GM19438 (cell line): ENCODE measurements around the gene TAF9B.
"Not testable (repeated sequence)": the region's sequence is repeated elsewhere in the genome, so short reads cannot be mapped to it uniquely, and the experiment has no call there.

Experiments
- ATAC-seq: cut with Tn5 transposase; IDR thresholded peaks from one replicate; pipeline ENCODE4 v1.9.1; 2021; ENCODE audit warnings: low read depth; ENCODE audit not compliant: unreplicated experiment

TAF9B gene, protein sequence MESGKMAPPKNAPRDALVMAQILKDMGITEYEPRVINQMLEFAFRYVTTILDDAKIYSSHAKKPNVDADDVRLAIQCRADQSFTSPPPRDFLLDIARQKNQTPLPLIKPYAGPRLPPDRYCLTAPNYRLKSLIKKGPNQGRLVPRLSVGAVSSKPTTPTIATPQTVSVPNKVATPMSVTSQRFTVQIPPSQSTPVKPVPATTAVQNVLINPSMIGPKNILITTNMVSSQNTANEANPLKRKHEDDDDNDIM

DNA sequence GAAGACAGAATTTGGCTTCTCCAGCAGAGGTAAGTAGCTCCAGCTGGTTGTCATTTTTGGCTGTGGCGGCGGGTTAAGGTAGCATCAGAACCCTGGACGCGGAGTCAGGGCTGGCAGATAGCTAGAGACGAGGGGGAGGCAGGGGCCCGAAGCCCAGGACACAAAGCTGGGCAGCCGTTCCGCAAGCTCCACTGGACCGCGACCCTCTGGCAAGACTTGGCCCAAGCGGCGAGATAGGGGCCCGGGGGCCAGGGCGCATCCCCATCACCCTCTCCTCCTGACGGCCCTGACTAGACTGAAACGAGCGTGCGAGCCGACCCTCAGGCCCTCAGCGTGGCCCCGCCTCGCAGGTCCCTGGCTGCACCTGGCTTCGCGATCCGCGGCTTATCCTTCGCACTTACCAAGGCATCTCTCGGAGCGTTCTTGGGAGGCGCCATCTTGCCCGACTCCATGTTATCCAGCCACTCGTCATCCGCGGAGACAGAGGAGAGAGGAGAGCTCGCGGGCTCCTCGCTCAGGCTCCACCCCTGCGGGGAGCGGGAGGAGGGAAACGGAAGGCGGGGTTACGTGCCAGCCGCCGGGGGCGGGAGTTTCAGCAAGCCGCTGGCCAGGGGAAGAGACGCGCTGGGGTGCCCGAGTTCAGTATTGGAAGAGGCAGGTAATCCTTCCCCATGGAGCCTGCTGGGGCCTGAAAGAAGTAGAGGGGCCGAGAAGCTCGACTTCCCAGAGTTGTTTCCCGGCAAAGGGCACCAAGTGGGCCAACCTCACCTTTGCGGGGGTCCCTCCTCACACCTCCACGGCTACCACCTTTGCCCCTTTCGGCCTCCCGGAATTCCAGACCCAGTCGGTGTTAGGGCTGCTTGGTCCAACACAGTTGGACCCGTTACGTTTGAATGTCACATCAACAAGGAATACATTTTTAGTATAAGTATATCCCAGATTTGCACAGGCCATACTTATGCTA, at the start of gene TAF9B:
Gene TAF9B, minus strand, starts transcription at position 491 of the 964 bp plus-strand sequence. Its CDS starts 39 bp downstream, at position 452.
- ATAC-seq, result peak; percentile 84

DNA sequence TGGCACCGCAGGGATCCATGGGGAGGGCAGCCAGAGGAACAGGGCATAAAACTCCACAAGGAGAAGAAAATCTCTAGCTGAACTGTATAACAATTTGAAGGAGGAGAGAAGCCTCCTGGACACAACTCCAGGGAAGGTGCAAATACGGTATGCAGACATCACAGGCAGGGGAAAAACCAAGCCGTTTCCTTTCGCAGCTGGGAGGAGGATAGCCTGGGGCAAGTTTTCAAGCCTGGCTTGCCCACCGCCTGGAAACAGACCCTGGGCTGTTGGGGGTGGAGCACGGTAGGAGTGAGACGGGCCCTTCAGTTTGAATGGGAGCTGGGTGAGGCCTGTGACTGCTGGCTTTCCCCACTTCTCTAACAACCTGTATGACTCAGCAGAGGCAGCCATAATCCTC, 43.4 kb upstream of the TAF9B start:
- ATAC-seq, result no peak

DNA sequence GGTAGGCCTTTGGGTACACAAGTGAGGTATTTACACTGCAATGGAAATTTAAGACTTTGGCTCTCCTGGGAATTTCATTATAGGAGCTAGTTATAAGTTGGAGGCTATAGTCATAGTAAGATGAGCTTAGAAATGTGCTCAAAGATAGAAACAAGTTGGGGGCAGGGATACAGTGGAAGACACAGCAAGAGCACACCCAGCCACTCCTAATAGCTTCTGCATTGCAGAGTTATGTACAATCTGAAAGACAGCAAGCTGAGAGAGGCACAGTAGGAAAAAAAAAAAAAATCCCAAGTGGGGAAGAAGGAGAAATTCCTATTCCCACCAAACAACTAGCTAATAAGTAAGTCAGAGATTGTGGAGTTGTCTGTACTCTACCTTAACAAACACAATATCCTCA, 41.9 kb upstream of the TAF9B start:
- no peak for ATAC-seq

DNA sequence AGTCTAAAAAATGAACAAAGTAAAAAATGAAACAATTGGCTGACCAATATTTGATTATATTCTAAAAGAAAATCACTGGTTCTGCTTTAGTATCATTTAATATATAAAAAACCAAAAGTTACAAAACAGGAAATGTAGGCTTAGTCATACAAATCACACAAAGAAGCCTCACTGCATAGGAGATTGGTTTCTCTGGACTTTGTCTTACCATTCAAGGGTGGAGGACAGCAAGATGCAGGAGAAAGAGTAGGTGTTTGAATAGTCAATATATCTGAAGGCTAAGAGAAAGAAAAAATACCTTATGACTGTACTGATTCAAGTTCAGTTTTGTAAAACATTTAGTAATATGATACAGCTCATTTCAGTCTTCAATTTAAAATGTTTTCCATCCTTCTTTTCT, 28.6 kb upstream of the TAF9B start:
- ATAC-seq, result no peak

DNA sequence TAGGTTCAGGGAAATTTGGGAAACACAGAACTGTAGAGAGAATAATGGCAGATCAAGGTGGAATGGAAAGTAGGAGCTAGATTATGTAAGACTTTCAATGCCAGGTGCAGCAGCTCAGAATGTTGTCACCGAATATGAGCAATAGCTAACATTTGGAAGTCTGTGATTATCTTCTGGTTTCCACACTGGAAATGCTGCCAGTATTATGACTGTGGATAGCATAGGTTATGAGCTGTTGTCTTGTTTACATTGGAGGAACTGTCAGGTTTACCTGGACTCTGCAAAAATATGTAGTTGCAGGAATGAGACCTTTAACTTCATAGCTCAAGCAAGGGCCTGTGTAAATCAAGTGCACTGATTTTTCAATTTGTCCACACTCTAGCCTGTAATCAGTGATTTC, 26.0 kb upstream of the TAF9B start:
- ATAC-seq, result no peak

DNA sequence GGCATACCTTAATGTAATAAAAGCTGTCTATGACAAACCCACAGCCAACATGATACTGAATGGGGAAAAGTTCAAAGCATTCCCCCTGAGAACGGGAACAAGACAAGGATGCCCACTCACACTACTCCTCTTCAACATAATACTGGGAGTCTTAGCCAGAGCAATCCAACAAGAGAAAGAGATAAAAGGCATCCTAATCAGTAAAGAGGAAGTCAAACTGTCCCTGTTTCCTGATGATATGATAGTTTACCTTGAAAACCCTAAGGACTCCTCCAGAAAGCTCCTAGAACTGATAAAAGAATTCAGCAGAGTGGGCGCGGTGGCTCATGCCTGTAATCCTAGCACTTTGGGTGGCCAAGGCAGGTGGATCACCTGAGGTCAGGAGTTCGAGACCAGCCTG, 23.7 kb upstream of the TAF9B start:
- ATAC-seq, result not testable (repeated sequence)

DNA sequence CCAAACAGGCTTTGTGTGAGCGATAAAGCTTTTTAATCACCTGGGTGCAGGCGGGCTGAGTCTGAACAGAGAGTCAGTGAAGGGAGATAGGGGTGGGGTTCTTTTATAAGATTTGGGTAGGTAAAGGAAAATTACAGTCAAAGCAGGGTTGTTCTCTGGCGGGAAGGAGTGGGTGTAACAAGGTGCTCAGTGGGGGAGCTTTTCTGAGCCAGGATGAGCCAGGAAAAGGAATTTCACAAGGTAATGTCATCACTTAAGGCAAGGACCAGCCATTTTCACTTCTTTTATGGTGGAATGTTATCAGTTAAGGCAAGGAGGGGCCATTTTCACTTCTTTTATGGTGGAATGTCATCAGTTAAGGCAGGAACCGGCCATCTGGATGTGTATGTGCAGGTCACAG, 21.3 kb upstream of the TAF9B start:
- not testable (repeated sequence) for ATAC-seq

DNA sequence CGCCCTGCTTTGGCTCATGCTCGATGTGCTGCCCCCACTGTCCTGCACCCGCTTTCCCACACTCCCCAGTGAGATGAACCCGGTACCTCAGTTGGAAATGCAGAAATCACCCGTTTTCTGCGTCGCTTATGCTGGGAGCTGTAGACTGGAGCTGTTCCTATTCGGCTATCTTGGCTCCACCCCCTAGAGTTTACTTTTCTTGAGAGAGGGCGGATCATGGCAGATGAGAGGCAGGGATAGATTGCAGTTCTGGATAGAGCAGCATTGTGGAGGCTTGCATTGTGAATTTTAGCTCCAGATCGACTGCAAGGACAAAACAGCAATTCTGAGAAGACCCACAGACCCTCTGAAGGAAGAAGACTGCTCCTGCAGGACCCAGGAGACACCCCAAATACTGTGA, 18.4 kb upstream of the TAF9B start:
- ATAC-seq, result not testable (repeated sequence)

DNA sequence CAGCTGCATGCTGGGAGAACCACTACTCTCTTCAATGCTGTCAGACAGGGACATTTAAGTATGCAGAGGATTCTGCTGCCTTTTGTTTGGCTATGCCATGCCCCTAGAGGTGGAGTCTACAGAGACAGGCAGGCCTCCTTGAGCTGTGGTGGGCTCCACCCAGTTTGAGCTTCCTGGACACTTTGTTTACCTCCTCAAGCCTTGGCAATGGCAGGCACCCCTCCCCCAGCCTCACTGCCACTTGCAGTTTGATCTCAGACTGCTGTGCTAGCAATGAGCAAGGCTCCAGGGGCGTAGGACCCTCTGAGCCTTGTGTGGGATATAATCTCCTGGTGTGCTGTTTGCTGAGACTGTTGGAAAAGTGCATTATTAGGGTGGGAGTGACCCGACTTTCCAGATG, 17.9 kb upstream of the TAF9B start:
- ATAC-seq, result not testable (repeated sequence)

DNA sequence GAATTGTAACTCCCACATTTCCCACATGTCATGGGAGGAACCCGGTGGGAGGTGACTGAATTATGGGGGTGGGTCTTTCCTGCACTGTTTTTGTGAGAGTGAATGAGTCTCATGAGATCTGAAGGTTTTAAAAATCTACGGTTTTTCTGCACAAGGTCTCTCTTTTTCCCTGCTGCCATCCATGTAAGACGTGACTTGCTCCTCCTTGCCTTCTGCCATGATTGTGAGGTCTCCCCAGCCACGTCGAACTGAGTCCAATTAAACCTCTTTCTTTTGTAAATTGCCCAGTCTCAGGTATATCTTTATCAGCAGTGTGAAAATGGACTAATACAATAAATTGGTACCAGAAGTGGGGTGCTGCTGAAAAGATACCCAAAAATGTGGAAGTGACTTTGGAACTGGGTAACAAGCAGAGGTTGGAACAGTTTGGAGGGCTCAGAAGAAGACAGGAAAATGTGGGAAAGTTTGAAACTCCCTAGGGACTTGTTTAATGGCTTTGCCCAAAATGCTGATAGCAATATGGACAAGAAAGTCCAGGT, 7.6 kb upstream of the TAF9B start:
- not testable (repeated sequence) for ATAC-seq

DNA sequence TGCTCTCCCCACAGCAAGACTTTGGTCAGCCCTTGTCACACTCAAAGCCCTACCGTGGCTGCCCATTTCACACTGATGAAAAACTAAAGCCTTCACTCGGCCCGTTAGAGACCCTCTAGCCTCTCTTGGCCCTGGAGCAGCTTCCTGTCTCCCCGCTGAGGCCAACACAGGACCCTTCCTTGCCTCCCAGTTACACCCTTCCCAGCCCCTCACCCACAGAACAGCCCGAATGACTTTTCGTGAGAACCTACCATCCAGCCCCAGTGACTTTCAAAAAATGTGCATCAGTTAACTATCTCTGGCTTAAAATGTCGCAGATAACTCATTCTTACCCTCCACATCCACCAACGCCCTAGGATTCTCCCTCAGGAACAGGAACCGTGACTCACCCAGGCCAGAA, 756 bp upstream of the TAF9B start:
- no peak for ATAC-seq

DNA sequence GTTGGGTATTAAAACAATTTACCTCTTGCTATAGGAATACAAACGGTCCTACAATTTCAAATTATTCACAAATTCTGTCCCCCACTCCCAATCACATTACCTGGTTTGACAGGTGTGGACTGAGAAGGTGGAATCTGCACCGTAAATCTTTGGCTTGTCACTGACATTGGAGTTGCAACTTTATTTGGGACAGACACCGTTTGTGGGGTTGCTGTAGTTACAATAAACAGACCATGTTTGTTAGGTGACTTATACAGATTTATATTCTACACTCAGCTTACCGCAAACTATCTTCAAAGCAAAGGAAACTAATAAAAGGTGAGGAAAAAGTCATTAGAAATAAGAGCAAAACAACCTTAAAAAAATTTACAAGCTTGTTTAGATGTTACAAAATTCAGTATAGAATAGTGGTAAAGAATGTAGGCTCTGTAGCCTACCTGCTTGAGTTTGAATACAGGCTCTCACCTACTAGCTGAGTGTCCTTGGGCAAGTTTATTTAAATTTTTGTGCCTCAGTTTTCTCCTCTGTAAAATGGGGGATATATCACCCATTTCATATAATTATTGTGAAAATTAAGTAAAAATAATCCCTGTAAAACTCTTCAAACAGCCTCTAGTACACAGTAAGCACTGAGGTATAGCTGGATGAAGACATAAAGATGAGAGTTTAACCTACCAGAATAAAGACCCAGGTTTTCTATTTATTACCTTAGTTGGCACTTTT, 6.1 kb downstream of the TAF9B start:
- no peak for ATAC-seq

DNA sequence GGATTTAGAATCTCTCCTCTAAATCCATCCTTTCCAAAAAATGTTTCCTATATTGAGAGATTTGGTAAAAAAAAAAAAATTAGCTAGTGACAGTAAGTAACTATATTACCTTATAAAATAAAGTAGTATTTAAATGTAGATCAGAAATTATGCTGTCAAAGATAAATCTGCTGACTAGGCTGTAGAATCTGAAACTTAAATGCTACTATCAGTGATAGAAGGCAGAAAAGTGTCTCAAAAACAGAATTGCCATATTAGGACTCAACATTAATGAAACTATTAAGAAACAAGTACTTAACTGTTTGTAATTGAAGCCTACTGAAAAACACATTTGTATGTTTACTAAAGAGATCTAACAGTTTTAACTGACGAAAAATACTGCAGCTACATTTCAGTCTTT, 8.3 kb downstream of the TAF9B start:
- ATAC-seq, result no peak

DNA sequence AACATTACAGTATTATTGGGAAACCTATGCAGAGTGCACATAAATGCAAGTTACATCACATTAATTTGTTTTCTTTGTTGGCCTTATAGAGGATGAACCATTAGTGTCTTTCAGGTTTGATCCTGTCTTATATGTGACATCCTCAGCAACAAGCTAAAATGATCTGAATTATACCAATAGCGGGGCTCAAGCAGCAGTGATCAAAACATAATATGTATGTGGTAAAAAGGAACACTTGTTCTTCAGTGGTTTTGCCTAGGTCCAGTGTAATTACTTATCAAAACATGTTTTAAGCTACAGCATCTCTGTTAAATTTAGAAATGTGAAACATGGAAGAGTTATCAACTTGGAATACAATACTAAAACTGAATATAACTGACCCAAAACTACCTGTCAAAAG, 9.1 kb downstream of the TAF9B start:
- no peak for ATAC-seq

DNA sequence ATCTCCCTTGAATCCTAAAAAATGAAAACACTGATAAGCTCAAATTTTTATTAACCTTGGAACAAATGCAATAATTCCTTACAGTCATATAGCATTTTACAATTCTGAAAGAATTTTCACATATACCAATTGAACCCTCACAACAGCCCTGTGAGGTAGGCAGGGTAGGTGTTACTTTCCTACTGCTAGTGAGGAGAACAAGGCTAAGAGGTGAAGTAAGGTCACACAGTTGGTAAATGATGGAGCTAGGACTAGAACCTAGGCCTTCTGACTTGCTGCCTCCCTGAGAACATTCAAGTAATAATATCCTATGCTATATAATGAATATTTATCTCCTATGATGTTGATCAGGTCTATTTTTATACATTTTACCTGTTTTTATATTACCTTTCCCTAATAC, 9.7 kb downstream of the TAF9B start:
- ATAC-seq, result no peak

DNA sequence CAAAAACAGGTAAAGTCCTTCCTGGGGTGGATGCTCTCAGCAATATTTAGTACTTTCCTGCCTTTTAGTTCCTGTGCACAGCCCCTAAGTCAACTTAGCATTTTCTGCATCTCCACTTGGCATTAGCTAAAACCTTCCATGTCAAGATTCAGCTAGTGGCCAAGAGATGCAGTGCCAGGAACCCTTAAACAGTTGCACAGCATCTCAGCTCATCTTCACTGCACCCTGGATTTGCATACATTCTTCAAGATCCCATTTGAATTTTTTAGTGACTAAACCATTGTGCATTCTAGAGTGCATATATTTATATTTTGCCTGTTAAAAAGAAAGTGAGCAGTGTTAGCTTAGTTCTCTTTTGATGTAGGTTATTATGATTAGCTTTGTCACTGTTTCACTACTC, 13.7 kb downstream of the TAF9B start:
- not testable (repeated sequence) for ATAC-seq

DNA sequence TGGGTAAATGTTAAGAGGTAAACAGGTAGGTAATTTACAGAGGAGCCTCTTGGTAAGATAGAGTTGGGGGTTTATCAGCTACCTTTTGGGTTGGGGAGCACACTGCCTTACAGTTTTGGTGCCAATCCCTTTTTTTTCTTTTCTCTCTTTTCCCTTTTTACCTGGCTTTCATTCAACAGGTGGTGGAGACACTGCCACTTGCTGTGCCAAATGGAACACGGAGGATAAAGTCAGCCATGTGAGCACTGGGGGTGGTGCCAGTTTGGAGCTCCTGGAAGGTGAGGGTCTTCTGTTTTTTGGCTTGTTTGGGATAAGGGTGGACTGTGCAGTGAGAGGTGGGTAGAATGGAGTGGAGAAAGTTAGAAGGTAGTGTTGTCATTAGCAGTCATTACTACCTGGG, 14.3 kb downstream of the TAF9B start:
- no peak for ATAC-seq

DNA sequence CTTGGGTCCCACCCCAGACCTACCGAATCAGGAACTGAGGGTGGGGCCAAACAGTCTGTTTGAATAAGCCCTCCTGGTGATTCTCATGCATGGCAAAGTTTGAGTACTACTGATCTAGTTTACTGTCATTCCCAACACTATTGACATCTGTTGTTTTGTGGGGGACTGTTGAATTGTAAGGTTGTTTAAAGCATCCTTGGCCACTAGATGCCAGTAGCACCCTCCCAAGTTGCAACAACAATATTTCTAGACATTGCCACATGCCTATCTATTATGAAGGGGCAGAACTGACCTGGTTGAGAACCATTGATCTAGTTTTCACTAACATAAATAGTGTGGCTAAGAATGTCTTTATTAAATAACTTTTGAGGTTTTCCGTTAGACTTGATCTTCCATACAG, 15.1 kb downstream of the TAF9B start:
- no peak for ATAC-seq

DNA sequence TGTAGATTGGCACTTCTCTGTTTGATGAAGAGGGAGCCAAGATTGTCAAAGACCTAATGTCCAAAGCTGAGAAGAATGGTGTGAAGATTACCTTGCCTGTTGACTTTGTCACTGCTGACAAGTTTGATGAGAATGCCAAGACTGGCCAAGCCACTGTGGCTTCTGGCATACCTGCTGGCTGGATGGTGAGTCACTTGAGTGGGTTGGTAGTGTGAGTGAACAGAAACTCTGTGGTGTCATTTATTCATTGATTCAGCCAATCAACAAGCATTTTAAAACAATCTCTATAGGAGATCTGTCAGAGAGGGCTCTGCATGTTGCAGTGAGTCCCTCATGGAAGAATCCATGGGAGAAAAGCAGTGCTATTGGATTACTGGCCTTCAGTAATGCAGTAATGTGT, 16.3 kb downstream of the TAF9B start:
- ATAC-seq, result no peak

DNA sequence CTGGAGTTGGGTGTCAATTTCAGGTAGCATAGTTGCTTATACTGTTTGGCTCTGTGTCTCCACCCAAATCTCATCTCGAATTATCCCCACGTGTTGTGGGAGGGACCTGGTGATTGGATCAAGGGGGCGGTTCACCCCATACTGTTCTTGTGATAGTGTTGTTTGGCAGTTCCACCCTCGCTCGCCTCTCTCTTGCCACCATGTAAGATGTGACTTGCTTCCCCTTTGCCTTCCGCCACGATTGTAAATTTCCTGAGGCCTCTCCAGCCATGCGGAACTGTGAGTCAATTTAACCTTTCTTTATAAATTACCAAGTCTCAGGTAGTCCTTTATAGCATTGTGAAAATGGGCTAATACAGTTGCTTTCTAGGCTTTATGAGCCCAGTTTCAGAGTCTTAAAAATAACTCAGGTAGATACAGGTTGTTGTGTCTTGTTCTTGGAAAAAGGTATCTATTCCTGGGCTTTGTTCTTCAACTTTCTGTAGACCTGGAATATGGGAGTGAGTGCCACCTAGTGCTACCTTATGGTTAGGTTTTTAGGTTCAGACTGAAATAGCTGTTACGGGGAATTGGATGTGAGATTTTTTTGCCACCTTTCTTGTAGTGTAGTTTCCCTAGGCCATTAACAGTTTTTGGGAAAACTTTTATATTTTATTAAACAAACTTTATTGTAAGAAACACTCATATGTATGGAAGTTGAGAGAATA, 19.8 kb downstream of the TAF9B start:
- no peak for ATAC-seq
